Endothelial cell of umbilical vein (primary cell): Measurements from ENCODE around the gene ACSS1. TPM values are rescaled to one million over a fixed set of nuclear protein-coding genes. Genes with fewer than 3 reads are reported as not detected.

Source experiments
- BruUV-seq: library from RNA; stranded (reverse); fragments of 400-500 nt; replicated peaks from 2 replicates; lab custom pipeline; 2021; lab: Mats Ljungman, UMichigan
- CTCF ChIA-PET: fragments of 300-600, 350-600 bp; sonication (Branson Sonifier 250); formaldehyde crosslinking; loops from one replicate; lab custom pipeline; 2021; ENCODE audit warnings: antibody characterized with exemption, inconsistent platforms; lab: Charles Lee
- POLR2A ChIA-PET: fragments of 300-600, 350-600 bp; sonication (Branson Sonifier 250); formaldehyde crosslinking; loops from one replicate; lab custom pipeline; 2021; ENCODE audit warnings: antibody characterized with exemption, inconsistent platforms; lab: Charles Lee
- DNase-seq: peaks from one replicate; pipeline ENCODE4 v3.0.0-alpha.2; 2011; ENCODE audit warnings: low read depth, low spot score
- FAIRE-seq: peaks from 2 replicates; lab custom pipeline; 2011; peaks lifted over from hg19 to GRCh38; lab: Jason Lieb, UNC
- H2AFZ ChIP-seq: 2 replicates; pipeline ENCODE4 v1.6.0; 2012; ENCODE audit warnings: low read depth, low read length, control low read depth, inconsistent platforms
- H3K27ac ChIP-seq: 2 replicates; pipeline ENCODE4 v1.5.1; 2011; ENCODE audit warnings: low read depth, mild to moderate bottlenecking, control low read depth, low read length, moderate library complexity; ENCODE audit not compliant: insufficient read depth
- H3K27me3 ChIP-seq, 2 experiments: 2 replicates each; pipeline versions ENCODE4 v1.6.0 to v1.6.1; 2011; ENCODE audit warnings: low read length in 2 of 2, mixed read lengths in 1 of 2; ENCODE audit not compliant: control insufficient read depth in 2 of 2, insufficient read depth in 2 of 2
- H3K36me3 ChIP-seq, 2 experiments: 2 replicates in 1 of 2; 3 replicates in 1 of 2; pipeline ENCODE4 v1.5.1; 2011; ENCODE audit warnings: low read length in 2 of 2, mild to moderate bottlenecking in 1 of 2, moderate library complexity in 1 of 2; ENCODE audit not compliant: control insufficient read depth in 2 of 2, insufficient read depth in 2 of 2; ENCODE audit errors: extremely low read depth in 1 of 2
- H3K4me1 ChIP-seq: 3 replicates; pipeline ENCODE4 v1.5.1; 2011; ENCODE audit warnings: mild to moderate bottlenecking, low read length; ENCODE audit not compliant: control insufficient read depth, insufficient read depth; ENCODE audit errors: extremely low read depth
- H3K4me2 ChIP-seq: 2 replicates; pipeline ENCODE4 v1.6.1; 2011; ENCODE audit warnings: low read length, control low read depth, mixed read lengths; ENCODE audit not compliant: insufficient read depth
- H3K4me3 ChIP-seq, 3 experiments: fragments of 200-600 bp in 1 of 3; sonication (generic), shearing (Covaris generic) in 1 of 3; replicated peaks in 1 of 3; 2 replicates each; pipeline ENCODE4 v1.5.1; 2011 to 2016; ENCODE audit warnings: control low read depth in 3 of 3, low read length in 3 of 3, mild to moderate bottlenecking in 2 of 3, inconsistent platforms in 1 of 3, low read depth in 1 of 3, moderate library complexity in 1 of 3; ENCODE audit not compliant: insufficient read depth in 1 of 3
- H3K79me2 ChIP-seq: 2 replicates; pipeline ENCODE4 v1.6.0; 2012; ENCODE audit warnings: low read length, inconsistent platforms; ENCODE audit not compliant: control insufficient read depth, insufficient read depth
- H3K9ac ChIP-seq: replicated peaks from 2 replicates; pipeline ENCODE3; 2011; ENCODE audit warnings: low read length, control low read depth; ENCODE audit not compliant: insufficient read depth; ENCODE audit errors: extremely low read depth
- H3K9me1 ChIP-seq: replicated peaks from 3 replicates; pipeline ENCODE4 v1.6.0; 2011; ENCODE audit warnings: mild to moderate bottlenecking, low read length; ENCODE audit not compliant: control insufficient read depth, insufficient read depth; ENCODE audit errors: extremely low read depth
- H3K9me3 ChIP-seq: replicated peaks from 2 replicates; pipeline ENCODE4 v1.5.1; 2012; ENCODE audit warnings: low read length, inconsistent platforms; ENCODE audit not compliant: control insufficient read depth, insufficient read depth
- H4K20me1 ChIP-seq: replicated peaks from 2 replicates; pipeline ENCODE3; 2011; ENCODE audit warnings: mild to moderate bottlenecking, low read length; ENCODE audit not compliant: control insufficient read depth, insufficient read depth; ENCODE audit errors: extremely low read depth
- EZH2 ChIP-seq: IDR thresholded peaks from 2 replicates; pipeline ENCODE4 v1.6.1; 2012; ENCODE audit warnings: borderline replicate concordance, low read depth, mild to moderate bottlenecking, moderate library complexity, low read length, inconsistent platforms; ENCODE audit not compliant: severe bottlenecking
- FOS ChIP-seq: IDR thresholded peaks from 2 replicates; pipeline ENCODE4 v1.6.1; 2011; ENCODE audit warnings: mild to moderate bottlenecking, low read length, moderate library complexity, borderline replicate concordance; ENCODE audit not compliant: insufficient read depth
- JUN ChIP-seq: IDR thresholded peaks from 2 replicates; pipeline ENCODE4 v1.6.1; 2011; ENCODE audit warnings: borderline replicate concordance, low read depth; ENCODE audit not compliant: insufficient read length, insufficient read depth
- MYC ChIP-seq: IDR thresholded peaks from one replicate; pipeline ENCODE4 v1.6.1; 2011; ENCODE audit warnings: mild to moderate bottlenecking, low read depth, low read length
- POLR2AphosphoS5 ChIP-seq: IDR thresholded peaks from 2 replicates; pipeline ENCODE4 v1.6.1; 2012; ENCODE audit warnings: low read depth, mild to moderate bottlenecking, control low read depth, low read length, moderate library complexity; ENCODE audit not compliant: insufficient read depth
- dilution Hi-C: fragments of 300-500 bp; cut with MboI; formaldehyde crosslinking; loops from one replicate; pipeline ENCODE4 v1.15.0; 2019; ENCODE audit warnings: low sequenced_read_pairs; ENCODE audit not compliant: extremely low pct_ligation_motif_present
- intact Hi-C: fragments of 100-400 bp; cut with micrococcal nuclease; formaldehyde crosslinking; loops from one replicate; pipeline ENCODE4 v1.10.0; 2022
- polyA plus RNA-seq, 4 experiments: library from polyadenylated mRNA; depleted of rRNA in 3 of 4; stranded (reverse) in 3 of 4; unstranded in 1 of 4; fragments of >200 nt; gene quantifications; 2 replicates each; pipeline versions ENCODE4 v1.2.1 to v1.2.3, GENCODE V29; 2011 to 2012; ENCODE audit warnings: missing spikeins in 1 of 4
- total RNA-seq: library from RNA; stranded (reverse); gene quantifications from 2 replicates; pipeline ENCODE4 v1.2.3, GENCODE V29; 2021
- TF ChIP-seq, protein P1 (sequence below), 2 donors: IDR thresholded peaks; 1 replicate in 1 of 2; 2 replicates in 1 of 2; pipeline ENCODE4 v1.5.1; 2011; ENCODE audit warnings: low read length in 2 of 2, mild to moderate bottlenecking in 2 of 2, moderate library complexity in 2 of 2, control low read depth in 1 of 2, inconsistent platforms in 1 of 2, low read depth in 1 of 2; ENCODE audit not compliant: insufficient read depth in 1 of 2; ENCODE audit errors: extremely low read depth in 1 of 2

The ACSS1 gene
- total and polyA plus RNA-seq, 2 donors (not counting 3 experiments of a cell fraction or from before 2014, with no cell fraction given), result 6.2 to 17.9 TPM

DNA sequence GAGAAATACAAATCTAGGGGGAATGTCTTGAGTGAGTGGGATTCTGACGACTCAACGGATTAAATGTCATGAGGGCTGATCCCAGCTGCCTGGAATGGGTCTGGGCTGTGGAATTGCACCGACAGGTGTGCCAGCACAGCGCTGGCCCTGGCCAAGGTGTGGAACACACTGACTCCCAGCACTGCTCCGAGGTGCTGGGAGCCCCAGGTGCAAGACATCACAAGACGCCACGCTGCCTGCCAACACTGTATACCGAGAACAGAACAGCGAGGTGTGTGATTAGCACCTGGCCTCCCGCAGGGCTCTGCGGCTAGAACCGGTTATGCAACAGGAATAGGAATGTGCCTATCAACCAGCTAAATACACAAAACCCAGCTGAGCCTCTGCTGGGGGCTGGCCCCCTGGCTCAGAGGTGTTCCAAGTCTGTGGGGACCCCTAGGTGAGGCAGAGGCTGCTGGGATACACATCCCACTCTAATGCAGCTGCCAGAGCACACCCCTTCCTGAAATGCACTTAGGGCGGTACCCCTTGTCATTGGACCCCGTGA, 40.6 kb downstream of the ACSS1 start:
- Histone ChIP-seq H3K9ac (no peak overlapping the region), H3K4me2 (no peak overlapping the region), H3K27me3 (no peaks in the 10 kb centered on the region), H4K20me1 (no peaks in the 10 kb centered on the region), H3K9me1 (no peaks in the 10 kb centered on the region), H3K79me2 (no peaks in the 10 kb centered on the region), H3K27ac (no peak overlapping the region), H3K4me3 (no peak overlapping the region), H3K9me3 (no peaks in the 10 kb centered on the region), H2AFZ (no peak overlapping the region), H3K4me1 (no peaks in the 10 kb centered on the region), H3K36me3 (no peaks in the 10 kb centered on the region)
- DNase-seq (no peak), FAIRE-seq (no peak)
- no TSS peak for BruUV-seq
- intact Hi-C loops, result no loop called here
- POLR2A ChIA-PET, result no interaction called here
- no peak for TF ChIP-seq EZH2
- TF ChIP-seq JUN, result no peak
- no peak for TF ChIP-seq POLR2AphosphoS5
- TF ChIP-seq, protein P1, sequence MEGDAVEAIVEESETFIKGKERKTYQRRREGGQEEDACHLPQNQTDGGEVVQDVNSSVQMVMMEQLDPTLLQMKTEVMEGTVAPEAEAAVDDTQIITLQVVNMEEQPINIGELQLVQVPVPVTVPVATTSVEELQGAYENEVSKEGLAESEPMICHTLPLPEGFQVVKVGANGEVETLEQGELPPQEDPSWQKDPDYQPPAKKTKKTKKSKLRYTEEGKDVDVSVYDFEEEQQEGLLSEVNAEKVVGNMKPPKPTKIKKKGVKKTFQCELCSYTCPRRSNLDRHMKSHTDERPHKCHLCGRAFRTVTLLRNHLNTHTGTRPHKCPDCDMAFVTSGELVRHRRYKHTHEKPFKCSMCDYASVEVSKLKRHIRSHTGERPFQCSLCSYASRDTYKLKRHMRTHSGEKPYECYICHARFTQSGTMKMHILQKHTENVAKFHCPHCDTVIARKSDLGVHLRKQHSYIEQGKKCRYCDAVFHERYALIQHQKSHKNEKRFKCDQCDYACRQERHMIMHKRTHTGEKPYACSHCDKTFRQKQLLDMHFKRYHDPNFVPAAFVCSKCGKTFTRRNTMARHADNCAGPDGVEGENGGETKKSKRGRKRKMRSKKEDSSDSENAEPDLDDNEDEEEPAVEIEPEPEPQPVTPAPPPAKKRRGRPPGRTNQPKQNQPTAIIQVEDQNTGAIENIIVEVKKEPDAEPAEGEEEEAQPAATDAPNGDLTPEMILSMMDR (IDR thresholded peaks at IDR 0.05; ENCODE audit: extremely low read depth in 1 of 2, insufficient read depth in 1 of 2, low read depth in 1 of 2, low read length in 2 of 2), result no peak
- TF ChIP-seq FOS, result no peak
- dilution Hi-C loops, result no loop called here
- CTCF ChIA-PET, result no interaction called here

DNA sequence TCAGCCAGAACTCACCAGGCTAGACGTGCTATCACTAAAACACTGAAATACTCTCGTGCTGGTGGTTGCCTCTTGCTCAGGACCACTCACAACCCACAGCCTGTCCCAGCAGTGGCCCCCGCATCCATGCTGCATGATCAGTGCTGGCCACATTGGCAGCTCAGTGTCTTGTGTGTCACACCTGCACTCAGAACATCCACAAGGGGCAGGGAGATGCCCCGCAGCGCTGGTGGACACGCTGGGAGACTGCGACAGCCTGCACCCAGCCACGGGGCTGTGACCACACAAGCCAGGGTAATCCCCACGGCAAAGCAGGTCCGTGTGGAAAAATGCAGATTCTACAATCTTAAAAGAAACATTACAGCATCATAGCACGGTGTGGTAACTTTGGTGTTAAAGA, 41.5 kb downstream of the ACSS1 start:
- no peak for DNase-seq
- Histone ChIP-seq H3K4me3 (no peak overlapping the region), H4K20me1 (no peaks in the 10 kb centered on the region), H3K36me3 (no peaks in the 10 kb centered on the region), H3K79me2 (no peaks in the 10 kb centered on the region), H3K27me3 (no peaks in the 10 kb centered on the region), H2AFZ (no peak overlapping the region), H3K9ac (no peak overlapping the region), H3K9me3 (no peaks in the 10 kb centered on the region), H3K4me1 (no peaks in the 10 kb centered on the region), H3K9me1 (no peaks in the 10 kb centered on the region), H3K4me2 (no peak overlapping the region), H3K27ac (no peak overlapping the region)
- no TSS peak for BruUV-seq
- dilution Hi-C loops (no loop called here), intact Hi-C loops (no loop called here)
- ChIA-PET POLR2A (no interaction called here), CTCF (interaction anchor here (0.7 kb wide), 1 partner anchor 263 kb away, joined by 3 read pairs; no protein-coding TSS in a partner anchor)
- no peak for TF ChIP-seq MYC
- no peak for FAIRE-seq
